HepG2 (cell line): ENCODE data around the gene ZNF653. TPM values are rescaled to one million over a fixed set of nuclear protein-coding genes. Genes with fewer than 3 reads are reported as not detected.
A peak's percentile ranks its signal among the peaks of the same experiment; 100 is the strongest.

Experiments
- ATAC-seq: fragments of 200-7000 bp; cut with Tn5 transposase; 3 replicates; pipeline ENCODE4 v1.9.1; 2020; ENCODE audit warnings: mild to moderate bottlenecking, moderate library complexity
- BruUV-seq: library from RNA; stranded (reverse); fragments of 400-500 nt; replicated peaks from 2 replicates; lab custom pipeline; 2021; lab: Mats Ljungman, UMichigan
- CTCF ChIA-PET: fragments of 300-600 bp; formaldehyde crosslinking; extraction: SDS; loops from one replicate; lab custom pipeline; 2021; ENCODE audit warnings: low total read pairs, inconsistent platforms, low intra/inter-chr PET ratio; lab: Yijun Ruan, JAX
- POLR2A ChIA-PET: fragments of 350-600 bp; sonication (Branson Sonifier 250); formaldehyde crosslinking; loops from one replicate; lab custom pipeline; 2020; ENCODE audit warnings: antibody characterized with exemption, inconsistent platforms; lab: Yijun Ruan, JAX
- DNase-seq: peaks from one replicate; pipeline ENCODE4 v3.0.0-alpha.2; 2015; ENCODE audit warnings: low spot score
- FAIRE-seq: peaks from 3 replicates; lab custom pipeline; 2011; peaks lifted over from hg19 to GRCh38; lab: Jason Lieb, UNC
- H2AFZ ChIP-seq: one replicate; pipeline ENCODE4 v1.6.1; 2011; ENCODE audit warnings: low read length, inconsistent platforms
- H3K27ac ChIP-seq: fragments of 300-600 bp; 3 replicates; pipeline ENCODE4 v1.8.0; 2011; ENCODE audit warnings: mixed run types, mild to moderate bottlenecking, mixed read lengths, low read length, inconsistent platforms; ENCODE audit not compliant: insufficient read depth; ENCODE audit errors: extremely low read length
- H3K27me3 ChIP-seq, 2 experiments: fragments of 200-600 bp in 1 of 2; 2 replicates in 1 of 2; 3 replicates in 1 of 2; pipeline versions ENCODE4 v1.6.0 to v1.8.0; 2011; ENCODE audit warnings: low read length in 2 of 2, mild to moderate bottlenecking in 2 of 2, moderate library complexity in 2 of 2, inconsistent platforms in 1 of 2; ENCODE audit not compliant: insufficient read depth in 2 of 2, control insufficient read depth in 1 of 2
- H3K36me3 ChIP-seq, 2 experiments: fragments of 200-600 bp in 1 of 2; replicated peaks in 1 of 2; 2 replicates in 1 of 2; 3 replicates in 1 of 2; pipeline versions ENCODE4 v1.5.1 to v1.8.0; 2011; ENCODE audit warnings: low read length in 2 of 2, inconsistent platforms in 1 of 2; ENCODE audit not compliant: insufficient read depth in 2 of 2, control insufficient read depth in 1 of 2
- H3K4me1 ChIP-seq: 2 replicates; pipeline ENCODE4 v1.5.1; 2012; ENCODE audit warnings: low read length, inconsistent platforms; ENCODE audit not compliant: insufficient read depth
- H3K4me2 ChIP-seq: 2 replicates; pipeline ENCODE4 v1.6.0; 2011; ENCODE audit warnings: low read depth, low read length, inconsistent platforms
- H3K4me3 ChIP-seq, 3 experiments: fragments of 200-600 bp in 1 of 3; sonication (generic), shearing (Covaris generic) in 1 of 3; replicated peaks in 1 of 3; 2 replicates each; pipeline ENCODE4 v1.5.1; 2011 to 2016; ENCODE audit warnings: low read length in 3 of 3, inconsistent platforms in 2 of 3, low read depth in 2 of 3, mild to moderate bottlenecking in 2 of 3, control low read depth in 1 of 3, mixed read lengths in 1 of 3; ENCODE audit not compliant: insufficient read depth in 1 of 3
- H3K79me2 ChIP-seq: one replicate; pipeline ENCODE4 v1.6.1; 2011; ENCODE audit warnings: low read length, inconsistent platforms; ENCODE audit not compliant: insufficient read depth
- H3K9ac ChIP-seq: 2 replicates; pipeline ENCODE4 v1.6.0; 2011; ENCODE audit warnings: mild to moderate bottlenecking, low read depth, low read length, inconsistent platforms; ENCODE audit not compliant: insufficient read depth
- H3K9me3 ChIP-seq: 2 replicates; pipeline ENCODE4 v1.5.1; 2012; ENCODE audit warnings: mild to moderate bottlenecking, low read length
- H4K20me1 ChIP-seq: 2 replicates; pipeline ENCODE4 v1.6.0; 2011; ENCODE audit warnings: inconsistent platforms, mild to moderate bottlenecking, low read length, moderate library complexity; ENCODE audit not compliant: insufficient read depth
- FOXA1 ChIP-seq, 2 experiments: fragments of 450-650 bp in 1 of 2; sonication (generic) in 1 of 2; formaldehyde crosslinking in 1 of 2; IDR thresholded peaks; 2 replicates each; pipeline versions ENCODE4 v1.4.0 to v1.6.1; 2016 to 2020; ENCODE audit warnings: missing genetic modification reagents in 1 of 2
- GATAD1 ChIP-seq: IDR thresholded peaks from 2 replicates; pipeline ENCODE4 v1.6.1; 2016; ENCODE audit warnings: missing genetic modification reagents, missing compliant biosample characterization
- KLF15 ChIP-seq: sonication (generic); formaldehyde crosslinking; IDR thresholded peaks from 2 replicates; pipeline ENCODE4 v1.8.1; 2023; ENCODE audit warnings: borderline replicate concordance, mild to moderate bottlenecking, inconsistent platforms, missing genetic modification reagents, mixed read lengths
- NFE2 ChIP-seq: sonication (generic); formaldehyde crosslinking; IDR thresholded peaks from 2 replicates; pipeline ENCODE4 v1.4.0; 2020; ENCODE audit warnings: missing genetic modification reagents
- NPAS2 ChIP-seq: sonication (generic); formaldehyde crosslinking; IDR thresholded peaks from 2 replicates; pipeline ENCODE4 v1.8.0; 2022; ENCODE audit warnings: mild to moderate bottlenecking, missing genetic modification reagents, borderline replicate concordance
- ZBTB20 ChIP-seq: sonication (generic); formaldehyde crosslinking; IDR thresholded peaks from 2 replicates; pipeline ENCODE4 v1.8.1; 2023; ENCODE audit warnings: missing genetic modification reagents, low read depth, mild to moderate bottlenecking, borderline replicate concordance
- ZNF121 ChIP-seq: sonication (generic); formaldehyde crosslinking; IDR thresholded peaks from 2 replicates; pipeline ENCODE4 v1.5.0; 2020; ENCODE audit warnings: mild to moderate bottlenecking, missing genetic modification reagents
- ZNF230 ChIP-seq: sonication (generic); formaldehyde crosslinking; IDR thresholded peaks from 2 replicates; pipeline ENCODE4 v1.4.0; 2020; ENCODE audit warnings: mild to moderate bottlenecking, missing genetic modification reagents
- ZNF350 ChIP-seq: sonication (generic); formaldehyde crosslinking; IDR thresholded peaks from 2 replicates; pipeline ENCODE4 v1.4.0; 2020; ENCODE audit warnings: mild to moderate bottlenecking, low read depth, missing genetic modification reagents, borderline replicate concordance
- ZNF510 ChIP-seq: sonication (generic); formaldehyde crosslinking; IDR thresholded peaks from 2 replicates; pipeline ENCODE4 v1.4.0; 2020; ENCODE audit warnings: low read depth, mild to moderate bottlenecking, missing genetic modification reagents
- ZNF562 ChIP-seq: sonication (generic); formaldehyde crosslinking; IDR thresholded peaks from 2 replicates; pipeline ENCODE4 v1.8.0; 2022; ENCODE audit warnings: missing genetic modification reagents, borderline replicate concordance
- ZNF792 ChIP-seq: IDR thresholded peaks from 2 replicates; pipeline ENCODE4 v1.6.1; 2016
- ZNF816 ChIP-seq: sonication (generic); formaldehyde crosslinking; IDR thresholded peaks from 2 replicates; pipeline ENCODE4 v1.8.0; 2022; ENCODE audit warnings: missing genetic modification reagents, mild to moderate bottlenecking, borderline replicate concordance
- WGBS: methylation state at CpG from one replicate; pipeline ENCODE4 v1.1.6; 2017; ENCODE audit warnings: low lambda C conversion rate; 5-methylcytosine and 5-hydroxymethylcytosine counted together
- in situ Hi-C: cut with HindIII; loops from 2 replicates; pipeline ENCODE4 v1.10.0; 2017; ENCODE audit warnings: low pct_unique_long_range_greater_than_20kb; ENCODE audit not compliant: extremely low pct_ligation_motif_present
- intact Hi-C: fragments of 100-400 bp; cut with micrococcal nuclease; formaldehyde crosslinking; loops from one replicate; pipeline ENCODE4 v1.10.0; 2022; ENCODE audit not compliant: unreplicated experiment
- polyA plus RNA-seq, 8 experiments: library from polyadenylated mRNA; depleted of rRNA in 3 of 8; stranded (reverse) in 7 of 8; unstranded in 1 of 8; fragments of >200 nt; fragmentation: Illumina TruSeq in 4 of 8; extraction: Trizol in 4 of 8; gene quantifications; 2 replicates each; pipeline versions ENCODE4 v1.2.1 to v1.2.3, GENCODE V29; 2011 to 2016; ENCODE audit warnings: low read depth in 4 of 8, missing spikeins in 1 of 8, mixed read lengths in 1 of 8; ENCODE audit not compliant: insufficient read depth in 1 of 8
- total RNA-seq, 5 experiments: library from RNA; depleted of rRNA; stranded (reverse); fragments of >200 nt; fragmentation: Illumina TruSeq; extraction: Trizol; gene quantifications; 2 replicates each; pipeline ENCODE4 v1.2.3, GENCODE V29; 2016; ENCODE audit warnings: low read depth in 1 of 5
- TF ChIP-seq, protein P1 (sequence below), 2 experiments: fragments of 450-650 bp in 1 of 2; sonication (generic) in 1 of 2; formaldehyde crosslinking in 1 of 2; IDR thresholded peaks; 2 replicates each; pipeline versions ENCODE4 v1.6.1 to v1.8.0; 2016 to 2022; ENCODE audit warnings: antibody characterized with exemption in 1 of 2, mild to moderate bottlenecking in 1 of 2, missing genetic modification reagents in 1 of 2

Gene ZNF653
- total and polyA plus RNA-seq, 2 of the 13 experiments (the other 11 are each of a cell fraction or from before 2014, with no cell fraction given): 4.7 to 7.1 TPM

- TF ChIP-seq NFE2 (no peak), KLF15 (no peak), ZNF510 (CRISPR knock-in tag) (no peak), GATAD1 (peak; percentile 67; the same call in 1 of the 2 replicates), ZNF121 (CRISPR knock-in tag) (no peak), ZBTB20 (CRISPR knock-in tag) (no peak), FOXA1 (IDR thresholded peaks at IDR 0.05) (no peak), FOXA1 (CRISPR knock-in tag; IDR thresholded peaks at IDR 0.05) (peak; percentile 34; the same call in 1 of the 2 replicates), ZNF792 (CRISPR knock-in tag) (0 out of 2 replicates have a peak, but pooled peaks have one; percentile 64), ZNF816 (CRISPR knock-in tag) (no peak)
Observed at GRCh38 chr19:11530432-11530831, 24.8 kb upstream of the ZNF653 start (continued).

- peak within 1 kb of the TSS; percentile 95 for H3K27ac ChIP-seq
- POLR2A ChIA-PET: interaction anchor here (0.7 to 2.5 kb wide), 10 partner anchors 10 to 524 kb away, joined by 3 to 33 read pairs (median 4); partner anchors contain the start of genes CNN1, ELOF1, SWSAP1 and ZNF878
- CTCF ChIA-PET: no interaction called here
- H3K9ac ChIP-seq: peak within 1 kb of the TSS; percentile 87
- peaks cover 12% of the 10 kb centered on the region for H3K79me2 ChIP-seq
- intact Hi-C loops: no loop called here
- peak within 1 kb of the TSS; percentile 80 to 95 (median 85) for H3K4me3 ChIP-seq
- peak within 1 kb of the TSS; percentile 78 for H3K4me2 ChIP-seq
- WGBS: 0% methylated on average over 20 of the region's 47 CpGs
- in situ Hi-C loops: no loop called here
- H3K36me3 ChIP-seq: no peaks in the 10 kb centered on the region
- DNase-seq (peak; percentile 98), ATAC-seq (peak; percentile 98), FAIRE-seq (peak; percentile 88)
- peaks cover 11% of the 10 kb centered on the region for H3K4me1 ChIP-seq
- no peaks in the 10 kb centered on the region for H3K9me3 ChIP-seq
- no peaks in the 10 kb centered on the region for H3K27me3 ChIP-seq
- BruUV-seq: TSS peak; percentile 86
- H4K20me1 ChIP-seq: no peaks in the 10 kb centered on the region
- no peak within 1 kb of the TSS for H2AFZ ChIP-seq
- TF ChIP-seq ZNF562 (CRISPR knock-in tag) (no peak), ZNF350 (CRISPR knock-in tag) (peak; percentile 71; the same call in 1 of the 2 replicates), ZNF230 (peak; percentile 53; the same call in 1 of the 2 replicates), NPAS2 (CRISPR knock-in tag) (no peak)
- TF ChIP-seq, protein P1, sequence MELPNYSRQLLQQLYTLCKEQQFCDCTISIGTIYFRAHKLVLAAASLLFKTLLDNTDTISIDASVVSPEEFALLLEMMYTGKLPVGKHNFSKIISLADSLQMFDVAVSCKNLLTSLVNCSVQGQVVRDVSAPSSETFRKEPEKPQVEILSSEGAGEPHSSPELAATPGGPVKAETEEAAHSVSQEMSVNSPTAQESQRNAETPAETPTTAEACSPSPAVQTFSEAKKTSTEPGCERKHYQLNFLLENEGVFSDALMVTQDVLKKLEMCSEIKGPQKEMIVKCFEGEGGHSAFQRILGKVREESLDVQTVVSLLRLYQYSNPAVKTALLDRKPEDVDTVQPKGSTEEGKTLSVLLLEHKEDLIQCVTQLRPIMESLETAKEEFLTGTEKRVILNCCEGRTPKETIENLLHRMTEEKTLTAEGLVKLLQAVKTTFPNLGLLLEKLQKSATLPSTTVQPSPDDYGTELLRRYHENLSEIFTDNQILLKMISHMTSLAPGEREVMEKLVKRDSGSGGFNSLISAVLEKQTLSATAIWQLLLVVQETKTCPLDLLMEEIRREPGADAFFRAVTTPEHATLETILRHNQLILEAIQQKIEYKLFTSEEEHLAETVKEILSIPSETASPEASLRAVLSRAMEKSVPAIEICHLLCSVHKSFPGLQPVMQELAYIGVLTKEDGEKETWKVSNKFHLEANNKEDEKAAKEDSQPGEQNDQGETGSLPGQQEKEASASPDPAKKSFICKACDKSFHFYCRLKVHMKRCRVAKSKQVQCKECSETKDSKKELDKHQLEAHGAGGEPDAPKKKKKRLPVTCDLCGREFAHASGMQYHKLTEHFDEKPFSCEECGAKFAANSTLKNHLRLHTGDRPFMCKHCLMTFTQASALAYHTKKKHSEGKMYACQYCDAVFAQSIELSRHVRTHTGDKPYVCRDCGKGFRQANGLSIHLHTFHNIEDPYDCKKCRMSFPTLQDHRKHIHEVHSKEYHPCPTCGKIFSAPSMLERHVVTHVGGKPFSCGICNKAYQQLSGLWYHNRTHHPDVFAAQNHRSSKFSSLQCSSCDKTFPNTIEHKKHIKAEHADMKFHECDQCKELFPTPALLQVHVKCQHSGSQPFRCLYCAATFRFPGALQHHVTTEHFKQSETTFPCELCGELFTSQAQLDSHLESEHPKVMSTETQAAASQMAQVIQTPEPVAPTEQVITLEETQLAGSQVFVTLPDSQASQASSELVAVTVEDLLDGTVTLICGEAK (IDR thresholded peaks at IDR 0.05): no peak
- TF ChIP-seq, protein P1 (CRISPR knock-in tag; IDR thresholded peaks at IDR 0.05): peak; percentile 89
Observed at GRCh38 chr19:11528551-11529341, 23.1 kb upstream of the ZNF653 start, which contains the start of gene ECSIT. TSS of gene ECSIT (minus strand) at chr19:11529134. CDS start at chr19:11519170, 9,964 bp downstream.
